ENCODE data around the gene TNS3.

- no peak for TF ChIP-seq EWSR1 (IDR thresholded peaks at IDR 0.05; ENCODE audit: borderline replicate concordance, low read depth, partially characterized antibody)
- TF ChIP-seq NELFE (IDR thresholded peaks at IDR 0.05; ENCODE audit: insufficient read depth, insufficient read length) = no peak
- TF ChIP-seq ZFP1 (CRISPR knock-in tag; IDR thresholded peaks at IDR 0.05) = no peak
- no peak for TF ChIP-seq CTCF (IDR thresholded peaks at IDR 0.05 in 2 of 3, conservative IDR thresholded peaks at IDR 0.05 in 1 of 3; ENCODE audit: insufficient read depth in 2 of 3, low read depth in 1 of 3, low read length in 3 of 3)
- TF ChIP-seq POLR2AphosphoS5 (IDR thresholded peaks at IDR 0.05; ENCODE audit: control insufficient read depth, insufficient read depth, low read depth, low read length) = no peak
- TF ChIP-seq PHB2 (IDR thresholded peaks at IDR 0.05; ENCODE audit: low read depth) = no peak
- no peak for TF ChIP-seq MAX (CRISPR knock-in tag; IDR thresholded peaks at IDR 0.05)
- TF ChIP-seq ATF2 (CRISPR knock-in tag; IDR thresholded peaks at IDR 0.05) = no peak
- TF ChIP-seq EZH2 (IDR thresholded peaks at IDR 0.05; ENCODE audit: borderline replicate concordance, low read depth, low read length) = no peak
- TF ChIP-seq POLR2A (conservative IDR thresholded peaks at IDR 0.05) = no peak
- TF ChIP-seq STAT5B (CRISPR knock-in tag; IDR thresholded peaks at IDR 0.05) = no peak
- TF ChIP-seq CHD2 (IDR thresholded peaks at IDR 0.05; ENCODE audit: low read depth, low read length) = no peak
- TF ChIP-seq MXI1 (IDR thresholded peaks at IDR 0.05; ENCODE audit: low read depth, low read length) = no peak
- TF ChIP-seq SMARCA4 (IDR thresholded peaks at IDR 0.05) = no peak
Measured at GRCh38 chr7:47239034-47239433, 342.9 kb downstream of the TNS3 start.
